HCT116 (cell line): ENCODE results near the gene COX6A2.

Experiments used
- CTCF ChIP-seq, 3 experiments: fragments of 200-600 bp in 1 of 3; sonication (generic) in 1 of 3; IDR thresholded peaks in 2 of 3; conservative IDR thresholded peaks in 1 of 3; 2 replicates each; pipeline ENCODE4 v1.5.1; 2012 to 2017; ENCODE audit warnings: low read depth in 2 of 3, low read length in 2 of 3, antibody characterized with exemption in 1 of 3, borderline replicate concordance in 1 of 3, control low read depth in 1 of 3, mild to moderate bottlenecking in 1 of 3, mixed read lengths in 1 of 3, mixed run types in 1 of 3, moderate library complexity in 1 of 3; ENCODE audit not compliant: insufficient read depth in 1 of 3
- ELF1 ChIP-seq: IDR thresholded peaks from 2 replicates; pipeline ENCODE4 v1.6.1; 2012; ENCODE audit warnings: low read depth, borderline replicate concordance
- EZH2 ChIP-seq: fragments of 200-600 bp; sonication (generic); IDR thresholded peaks from 2 replicates; pipeline ENCODE4 v1.6.1; 2017; ENCODE audit warnings: antibody characterized with exemption, mixed run types
- EZH2phosphoT487 ChIP-seq: fragments of 200-600 bp; IDR thresholded peaks from 2 replicates; pipeline ENCODE4 v1.6.1; 2018; ENCODE audit warnings: antibody characterized with exemption, borderline replicate concordance
- JUND ChIP-seq: IDR thresholded peaks from 2 replicates; pipeline ENCODE4 v1.6.1; 2012
- MAX ChIP-seq: IDR thresholded peaks from 2 replicates; pipeline ENCODE4 v1.6.1; 2012
- POLR2A ChIP-seq: IDR thresholded peaks from 2 replicates; pipeline ENCODE4 v1.7.0; 2011; ENCODE audit warnings: borderline replicate concordance; ENCODE audit not compliant: insufficient read depth, insufficient read length; ENCODE audit errors: extremely low read depth
- SP1 ChIP-seq: IDR thresholded peaks from 2 replicates; pipeline ENCODE4 v1.6.1; 2012; ENCODE audit warnings: low read depth
- ZNF274 ChIP-seq: fragments of 200-500 bp; sonication (Bioruptor generic); IDR thresholded peaks from 2 replicates; pipeline ENCODE4 v1.6.1; 2014; ENCODE audit warnings: mild to moderate bottlenecking, low read depth, low read length, inconsistent platforms
- TF ChIP-seq, protein P1 (sequence below): IDR thresholded peaks from 2 replicates; pipeline ENCODE4 v1.6.1; 2012; ENCODE audit warnings: low read depth

- TF ChIP-seq EZH2phosphoT487: no peak
- no peak for TF ChIP-seq CTCF (IDR thresholded peaks at IDR 0.05 in 2 of 3, conservative IDR thresholded peaks at IDR 0.05 in 1 of 3; ENCODE audit: borderline replicate concordance in 1 of 3, insufficient read depth in 1 of 3, low read depth in 2 of 3, low read length in 2 of 3)
- TF ChIP-seq EZH2: no peak
- TF ChIP-seq MAX: no peak
- TF ChIP-seq, protein P1, sequence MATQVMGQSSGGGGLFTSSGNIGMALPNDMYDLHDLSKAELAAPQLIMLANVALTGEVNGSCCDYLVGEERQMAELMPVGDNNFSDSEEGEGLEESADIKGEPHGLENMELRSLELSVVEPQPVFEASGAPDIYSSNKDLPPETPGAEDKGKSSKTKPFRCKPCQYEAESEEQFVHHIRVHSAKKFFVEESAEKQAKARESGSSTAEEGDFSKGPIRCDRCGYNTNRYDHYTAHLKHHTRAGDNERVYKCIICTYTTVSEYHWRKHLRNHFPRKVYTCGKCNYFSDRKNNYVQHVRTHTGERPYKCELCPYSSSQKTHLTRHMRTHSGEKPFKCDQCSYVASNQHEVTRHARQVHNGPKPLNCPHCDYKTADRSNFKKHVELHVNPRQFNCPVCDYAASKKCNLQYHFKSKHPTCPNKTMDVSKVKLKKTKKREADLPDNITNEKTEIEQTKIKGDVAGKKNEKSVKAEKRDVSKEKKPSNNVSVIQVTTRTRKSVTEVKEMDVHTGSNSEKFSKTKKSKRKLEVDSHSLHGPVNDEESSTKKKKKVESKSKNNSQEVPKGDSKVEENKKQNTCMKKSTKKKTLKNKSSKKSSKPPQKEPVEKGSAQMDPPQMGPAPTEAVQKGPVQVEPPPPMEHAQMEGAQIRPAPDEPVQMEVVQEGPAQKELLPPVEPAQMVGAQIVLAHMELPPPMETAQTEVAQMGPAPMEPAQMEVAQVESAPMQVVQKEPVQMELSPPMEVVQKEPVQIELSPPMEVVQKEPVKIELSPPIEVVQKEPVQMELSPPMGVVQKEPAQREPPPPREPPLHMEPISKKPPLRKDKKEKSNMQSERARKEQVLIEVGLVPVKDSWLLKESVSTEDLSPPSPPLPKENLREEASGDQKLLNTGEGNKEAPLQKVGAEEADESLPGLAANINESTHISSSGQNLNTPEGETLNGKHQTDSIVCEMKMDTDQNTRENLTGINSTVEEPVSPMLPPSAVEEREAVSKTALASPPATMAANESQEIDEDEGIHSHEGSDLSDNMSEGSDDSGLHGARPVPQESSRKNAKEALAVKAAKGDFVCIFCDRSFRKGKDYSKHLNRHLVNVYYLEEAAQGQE: no peak
- TF ChIP-seq JUND: no peak
- no peak for TF ChIP-seq ELF1
- TF ChIP-seq ZNF274: no peak
- no peak for TF ChIP-seq POLR2A
- no peak for TF ChIP-seq SP1
Observed at GRCh38 chr16:31474173-31474714, 46.1 kb upstream of the COX6A2 start.
